HEK293 (cell line): Measurements from ENCODE around the gene TRPM2.

Experiments
- ATF2 ChIP-seq: fragments of 450-650 bp; formaldehyde crosslinking; IDR thresholded peaks from 2 replicates; pipeline ENCODE4 v1.5.1; 2016; ENCODE audit warnings: missing biosample characterization, missing genetic modification characterization, low read depth
- CTCF ChIP-seq: fragments of 450-650 bp; formaldehyde crosslinking; IDR thresholded peaks from 2 replicates; pipeline ENCODE4 v1.5.1; 2016; ENCODE audit warnings: missing biosample characterization, missing genetic modification characterization
- IKZF3 ChIP-seq: fragments of 450-650 bp; IDR thresholded peaks from 2 replicates; pipeline ENCODE4 v1.5.0; 2018; ENCODE audit warnings: missing biosample characterization, mild to moderate bottlenecking, missing genetic modification characterization, moderate library complexity
- PATZ1 ChIP-seq: fragments of 450-650 bp; formaldehyde crosslinking; IDR thresholded peaks from 2 replicates; pipeline ENCODE4 v1.5.1; 2016; ENCODE audit warnings: missing biosample characterization, missing genetic modification characterization
- TCF7L2 ChIP-seq: IDR thresholded peaks from 2 replicates; pipeline ENCODE4 v1.6.1; 2011; ENCODE audit warnings: low read depth, mild to moderate bottlenecking, inconsistent platforms, low read length, moderate library complexity, borderline replicate concordance
- YY1 ChIP-seq: fragments of 450-650 bp; formaldehyde crosslinking; IDR thresholded peaks from 2 replicates; pipeline ENCODE4 v1.5.1; 2018; ENCODE audit warnings: missing biosample characterization, missing genetic modification characterization
- ZBTB7A ChIP-seq: fragments of 450-650 bp; formaldehyde crosslinking; IDR thresholded peaks from 2 replicates; pipeline ENCODE4 v1.5.1; 2016; ENCODE audit warnings: low read depth, missing biosample characterization, missing genetic modification characterization
- ZNF175 ChIP-seq: fragments of 450-650 bp; formaldehyde crosslinking; IDR thresholded peaks from 2 replicates; pipeline ENCODE4 v1.5.1; 2016; ENCODE audit warnings: missing biosample characterization, missing genetic modification characterization
- ZNF521 ChIP-seq: fragments of 450-650 bp; formaldehyde crosslinking; IDR thresholded peaks from 2 replicates; pipeline ENCODE4 v1.5.1; 2017; ENCODE audit warnings: missing biosample characterization, mild to moderate bottlenecking, missing genetic modification characterization
- ZNF544 ChIP-seq: fragments of 450-650 bp; formaldehyde crosslinking; IDR thresholded peaks from 2 replicates; pipeline ENCODE4 v1.5.0; 2017; ENCODE audit warnings: missing biosample characterization, missing genetic modification characterization
- ZNF558 ChIP-seq: fragments of 450-650 bp; formaldehyde crosslinking; IDR thresholded peaks from 2 replicates; pipeline ENCODE4 v1.5.1; 2016; ENCODE audit warnings: missing biosample characterization, missing genetic modification characterization

- no peak for TF ChIP-seq CTCF
- no peak for TF ChIP-seq ZNF521 (tag by site-specific recombination)
- TF ChIP-seq ZNF558 (tag by site-specific recombination): no peak
- no peak for TF ChIP-seq TCF7L2
- no peak for TF ChIP-seq ATF2 (tag by site-specific recombination)
- no peak for TF ChIP-seq YY1 (tag by site-specific recombination)
- no peak for TF ChIP-seq ZNF175 (tag by site-specific recombination)
- no peak for TF ChIP-seq IKZF3 (tag by site-specific recombination)
- TF ChIP-seq ZNF544 (tag by site-specific recombination): no peak
- no peak for TF ChIP-seq PATZ1 (tag by site-specific recombination)
- no peak for TF ChIP-seq ZBTB7A (tag by site-specific recombination)
Observed at GRCh38 chr21:44314561-44314960, 38.9 kb upstream of the TRPM2 start.
